ENCODE results near the gene CLEC16A.
"Not testable (repeated sequence)": the region's sequence is repeated elsewhere in the genome, so short reads cannot be mapped to it uniquely, and the experiment has no call there.

The CLEC16A gene

DNA sequence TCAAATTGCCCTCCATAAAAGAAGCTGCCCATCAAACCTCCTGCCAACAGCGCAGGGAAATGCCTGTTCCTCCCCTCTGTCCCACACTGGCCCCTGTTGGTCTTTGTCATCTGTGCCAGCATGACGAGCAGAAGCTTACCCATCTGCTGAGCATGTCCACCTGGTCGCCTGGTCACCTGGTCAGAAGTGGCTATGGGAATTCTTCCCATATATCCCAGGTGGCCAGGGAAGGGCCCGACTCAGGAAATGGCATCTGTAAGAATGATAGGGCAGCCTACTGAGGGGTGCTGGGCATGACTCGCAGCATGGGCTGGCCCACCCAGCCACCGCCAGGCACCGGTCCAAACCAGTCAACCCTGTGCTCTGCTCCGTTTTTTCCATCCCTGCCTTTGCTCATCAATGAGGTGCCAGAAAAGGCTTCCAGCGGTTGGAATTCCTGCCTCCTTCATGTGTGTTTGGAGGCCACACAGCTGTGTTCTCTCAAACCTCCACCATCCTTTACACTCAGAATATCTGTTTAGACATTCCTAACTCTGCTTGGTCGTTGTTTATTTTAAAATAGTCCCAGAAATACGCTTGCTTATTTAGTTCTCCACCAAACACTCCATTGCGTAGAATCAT lies 145.2 kb downstream of the CLEC16A start:
- no peak for DNase-seq

DNA sequence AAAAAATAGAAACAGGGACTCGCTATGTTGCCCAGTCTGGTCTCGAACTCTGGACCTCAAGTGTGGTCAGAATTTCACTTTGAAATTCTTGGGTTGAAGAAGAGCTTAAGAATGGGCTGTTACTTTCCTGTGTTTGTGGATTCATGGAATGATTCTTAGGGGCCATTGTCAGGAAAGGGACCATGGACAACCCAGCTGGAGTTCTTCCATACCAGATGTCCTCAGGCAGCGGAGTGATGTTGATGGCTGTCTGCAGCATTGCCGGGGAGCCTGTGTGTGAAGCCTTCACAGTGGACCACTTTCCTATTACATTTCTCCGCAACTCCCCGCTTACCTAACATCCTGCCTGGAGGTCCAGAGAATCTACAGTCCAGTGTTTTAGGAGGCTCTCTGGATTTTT lies 145.9 kb downstream of the CLEC16A start:
- DNase-seq = no peak

DNA sequence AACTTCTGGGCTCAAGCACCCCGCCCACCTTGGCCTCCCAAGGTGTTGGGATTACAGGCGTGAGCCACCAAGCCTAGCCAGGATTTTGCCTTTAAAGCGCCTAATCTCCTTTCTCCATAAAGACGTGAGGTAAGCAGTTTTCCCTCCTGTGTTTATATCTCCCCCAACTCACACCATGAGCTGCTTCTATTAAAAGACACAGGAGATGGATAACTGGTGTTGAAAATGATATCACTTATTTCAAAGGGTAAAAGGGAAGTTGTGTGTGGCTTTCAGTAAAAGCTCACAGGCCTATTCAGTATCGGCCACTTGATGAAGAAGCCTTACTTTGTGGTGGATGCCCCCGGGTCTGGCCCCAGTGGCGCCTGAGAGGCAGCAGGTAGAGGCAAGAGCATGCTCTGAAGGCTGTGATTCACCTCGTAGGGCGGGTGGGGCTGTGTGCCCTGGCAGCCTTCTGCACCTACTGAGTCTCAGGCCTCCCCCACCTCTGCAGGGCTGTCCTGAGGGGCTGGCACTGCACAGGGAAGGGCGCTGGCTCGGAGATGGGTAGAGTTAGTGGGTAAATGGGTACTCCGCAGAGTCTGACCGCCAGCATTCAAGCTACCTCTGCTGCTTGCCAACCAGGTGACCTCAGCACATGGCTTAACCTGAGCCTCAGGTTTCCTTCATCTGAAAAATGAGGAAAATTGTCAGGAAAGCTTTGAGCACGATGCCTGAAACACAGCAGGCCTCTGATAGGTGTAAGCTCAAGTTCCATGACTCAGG lies 146.8 kb downstream of the CLEC16A start:
- DNase-seq = no peak

DNA sequence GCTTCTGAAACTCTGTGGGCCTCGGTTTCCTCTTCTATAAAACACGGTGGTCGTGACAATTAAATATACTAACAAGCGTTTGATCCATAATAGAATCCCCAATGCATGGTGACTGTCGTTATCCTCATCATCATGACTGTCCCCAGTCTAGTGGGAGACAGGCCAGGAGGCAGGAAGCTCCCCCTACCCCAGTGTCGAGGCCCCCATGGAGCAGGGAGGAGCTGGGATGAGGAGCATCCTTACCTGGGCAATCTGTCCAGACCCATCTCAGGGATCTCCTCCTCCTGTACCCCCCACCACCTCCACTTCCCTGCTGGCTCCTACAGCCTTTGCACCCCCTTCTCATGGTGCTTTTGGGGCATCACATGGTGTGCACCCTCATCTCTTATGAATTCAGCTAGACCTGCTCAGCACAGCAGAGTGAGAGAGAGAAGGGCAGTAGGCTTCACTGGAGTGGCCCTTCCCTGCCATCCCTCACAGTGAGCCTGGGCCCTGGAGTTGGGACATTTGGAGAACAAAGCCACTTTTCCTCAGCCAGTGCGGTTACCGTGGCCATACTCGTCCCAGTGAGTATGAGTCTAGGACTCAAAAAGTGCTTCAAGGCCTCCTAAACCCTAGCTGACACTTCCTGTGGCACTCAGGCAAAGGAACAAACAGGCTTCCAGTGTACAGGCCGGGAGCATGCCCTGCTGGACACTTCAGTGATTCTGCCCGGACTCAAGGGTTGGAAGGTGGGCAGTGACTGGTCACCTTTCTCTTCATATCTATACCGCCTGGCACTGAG lies 148.6 kb downstream of the CLEC16A start:
- no peak for DNase-seq

DNA sequence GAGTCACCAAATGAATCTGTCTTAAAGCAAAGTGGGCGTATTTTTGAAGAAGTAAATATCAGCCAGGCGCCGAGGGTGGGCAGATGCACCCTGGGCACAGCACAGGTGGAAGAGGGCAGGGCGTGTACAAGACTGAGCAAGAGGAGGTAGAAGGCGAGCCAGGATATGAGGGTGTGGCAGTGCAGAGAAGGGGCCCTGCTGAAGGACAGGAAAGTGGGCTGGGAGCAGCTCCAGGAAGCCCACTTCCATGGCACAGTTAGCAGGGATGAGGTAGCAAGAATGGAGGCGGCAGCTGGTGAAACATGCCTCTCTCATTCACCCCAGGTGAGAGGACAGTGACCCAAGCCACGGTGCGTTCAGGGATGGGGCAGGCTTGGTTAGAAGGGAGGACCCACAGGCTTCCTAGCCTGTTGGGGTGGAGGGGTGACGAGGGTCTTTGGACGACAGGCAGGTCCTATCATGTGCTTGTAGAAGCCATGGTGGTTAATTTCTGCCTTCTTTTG lies 149.3 kb downstream of the CLEC16A start:
- no peak for DNase-seq

DNA sequence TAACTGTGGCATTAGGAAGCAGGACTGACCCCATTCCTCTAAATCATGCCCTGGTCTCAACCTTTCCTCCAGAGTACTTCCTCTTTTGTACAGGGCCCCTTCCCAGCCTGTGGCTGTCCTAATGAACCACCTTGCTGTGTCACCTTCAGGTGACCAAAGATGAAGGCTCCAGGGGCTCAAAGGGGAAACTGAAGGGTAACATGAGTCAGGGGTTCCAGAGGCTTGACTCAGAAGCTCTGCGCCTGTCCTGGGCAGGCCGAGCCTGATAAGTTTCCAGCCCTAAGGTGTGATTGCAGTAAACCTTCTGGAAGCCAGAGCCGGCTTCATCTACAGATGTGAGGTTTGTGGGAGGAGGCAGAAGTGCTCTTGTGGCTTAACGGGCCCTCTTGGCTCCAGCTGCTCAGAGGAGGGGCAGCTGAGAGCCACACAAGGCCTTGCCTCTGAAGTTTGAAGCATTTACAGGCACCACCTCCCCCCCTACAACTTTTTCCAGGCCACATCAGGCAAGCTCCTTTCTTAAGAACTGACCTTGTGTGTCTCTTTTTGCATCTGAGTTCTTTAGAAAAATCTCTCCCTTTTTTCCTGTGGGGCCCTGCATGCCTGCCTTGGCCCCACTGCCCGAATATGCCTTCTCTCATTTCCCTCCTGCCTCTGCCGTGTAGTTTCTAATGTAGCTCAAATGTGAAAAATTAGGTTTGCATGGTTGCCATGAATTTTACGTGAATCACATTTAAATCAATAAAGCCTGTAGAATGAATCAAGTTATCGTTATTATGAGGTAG lies 149.9 kb downstream of the CLEC16A start:
- peak; percentile 91 for DNase-seq

DNA sequence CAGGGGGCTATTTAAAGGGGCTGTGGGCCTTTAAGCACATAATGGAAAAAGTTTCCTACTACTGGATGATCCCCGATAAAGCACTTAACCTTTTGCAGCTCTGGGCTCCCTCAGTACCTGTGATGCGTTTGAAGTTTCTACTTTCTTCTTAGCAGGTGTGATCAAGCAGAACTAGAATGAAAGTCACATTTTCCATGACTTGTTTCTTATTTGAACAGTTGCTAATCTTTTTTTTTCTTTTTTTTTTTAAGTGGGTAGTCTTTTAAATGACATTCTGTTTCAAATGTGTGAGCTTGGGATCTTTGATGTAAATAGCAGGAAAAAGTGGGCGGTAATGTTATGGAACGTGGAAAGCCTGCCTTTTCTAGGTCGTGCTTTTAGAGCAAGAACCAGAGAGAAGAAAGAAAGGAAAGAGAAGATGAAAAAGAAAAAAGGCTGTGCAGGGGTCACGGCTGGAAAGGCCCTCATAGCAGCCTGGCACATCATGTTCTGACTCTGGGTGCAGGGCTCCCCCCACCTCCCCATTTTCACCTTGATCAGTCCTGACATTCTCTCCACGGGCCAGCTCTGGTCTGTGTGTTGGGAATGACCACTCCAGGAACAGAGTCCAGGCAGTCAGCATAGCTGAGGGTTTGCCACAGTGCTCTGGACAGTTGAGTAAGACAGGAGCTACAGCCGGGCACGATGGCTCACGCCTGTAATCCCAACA lies 150.6 kb downstream of the CLEC16A start:
- peak; percentile 64 for DNase-seq

DNA sequence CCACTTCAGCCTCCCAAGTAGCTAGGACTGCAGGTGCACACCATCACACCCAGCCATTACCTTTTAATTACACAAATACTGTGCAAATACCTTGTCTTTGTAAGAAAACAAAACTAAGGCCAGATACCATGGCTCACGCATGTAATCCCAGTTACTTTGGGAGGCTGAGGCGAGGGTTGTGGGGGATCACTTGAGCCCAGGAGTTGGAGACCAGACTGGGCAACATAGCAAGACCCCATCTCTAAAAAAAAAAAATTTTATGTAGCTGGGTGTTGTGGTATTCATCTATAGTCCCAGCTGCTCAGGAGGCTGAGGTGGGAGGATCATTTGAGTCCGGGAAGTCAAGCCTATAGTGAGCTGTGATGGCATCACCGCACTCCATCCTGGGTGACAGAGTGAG lies 151.6 kb downstream of the CLEC16A start:
- DNase-seq = no peak

DNA sequence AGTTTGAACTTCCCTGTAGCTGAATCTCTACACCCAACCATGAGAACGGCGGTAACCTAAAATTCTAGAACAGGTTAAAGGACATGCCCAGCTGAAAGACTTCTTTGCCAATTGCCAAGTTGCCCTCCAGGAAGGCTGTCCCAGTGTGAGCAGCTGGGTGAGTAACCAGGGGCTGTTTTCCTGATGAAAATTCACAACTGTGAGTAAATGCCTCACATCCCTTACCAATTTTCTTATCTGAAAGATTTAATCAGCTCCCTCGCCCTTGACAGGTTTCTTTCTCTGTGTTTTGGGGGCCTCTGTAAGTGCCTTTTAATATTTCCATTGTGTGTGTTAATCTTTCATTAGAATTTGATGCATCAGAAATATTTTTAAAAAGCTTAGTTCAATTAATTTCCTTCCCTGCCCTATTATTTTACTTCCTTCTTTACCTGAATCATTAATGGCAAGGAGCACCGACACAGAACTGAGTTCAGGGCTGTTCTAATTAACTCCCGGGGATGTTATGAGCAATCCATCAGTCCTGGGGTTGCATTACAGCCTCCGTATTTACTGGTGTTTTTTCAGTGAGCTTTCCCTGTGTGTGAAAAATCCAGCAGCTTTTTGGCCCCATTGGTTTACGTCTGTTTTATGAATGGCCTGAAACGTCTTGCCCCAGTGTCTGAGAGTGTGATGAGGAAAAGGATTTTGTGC lies 152.9 kb downstream of the CLEC16A start:
- no peak for DNase-seq

DNA sequence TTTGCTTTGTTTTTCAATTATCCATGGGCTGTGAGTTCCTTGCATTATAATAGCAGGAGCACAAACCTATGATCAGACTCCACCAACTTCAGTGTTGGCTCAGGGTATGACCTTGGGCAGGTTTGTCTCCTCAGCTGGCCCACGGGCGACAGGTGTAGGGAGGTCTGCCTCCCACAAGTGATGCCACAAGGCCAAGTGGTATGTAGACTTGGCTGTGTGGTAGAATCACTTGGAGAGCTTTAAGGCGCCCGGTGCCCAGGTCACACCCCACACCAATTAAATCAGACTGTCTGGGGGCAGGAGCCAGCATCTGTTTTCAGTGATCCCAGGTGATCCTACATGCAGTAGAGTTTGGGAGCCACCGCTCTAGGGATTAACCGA lies 153.4 kb downstream of the CLEC16A start:
- no peak for DNase-seq

DNA sequence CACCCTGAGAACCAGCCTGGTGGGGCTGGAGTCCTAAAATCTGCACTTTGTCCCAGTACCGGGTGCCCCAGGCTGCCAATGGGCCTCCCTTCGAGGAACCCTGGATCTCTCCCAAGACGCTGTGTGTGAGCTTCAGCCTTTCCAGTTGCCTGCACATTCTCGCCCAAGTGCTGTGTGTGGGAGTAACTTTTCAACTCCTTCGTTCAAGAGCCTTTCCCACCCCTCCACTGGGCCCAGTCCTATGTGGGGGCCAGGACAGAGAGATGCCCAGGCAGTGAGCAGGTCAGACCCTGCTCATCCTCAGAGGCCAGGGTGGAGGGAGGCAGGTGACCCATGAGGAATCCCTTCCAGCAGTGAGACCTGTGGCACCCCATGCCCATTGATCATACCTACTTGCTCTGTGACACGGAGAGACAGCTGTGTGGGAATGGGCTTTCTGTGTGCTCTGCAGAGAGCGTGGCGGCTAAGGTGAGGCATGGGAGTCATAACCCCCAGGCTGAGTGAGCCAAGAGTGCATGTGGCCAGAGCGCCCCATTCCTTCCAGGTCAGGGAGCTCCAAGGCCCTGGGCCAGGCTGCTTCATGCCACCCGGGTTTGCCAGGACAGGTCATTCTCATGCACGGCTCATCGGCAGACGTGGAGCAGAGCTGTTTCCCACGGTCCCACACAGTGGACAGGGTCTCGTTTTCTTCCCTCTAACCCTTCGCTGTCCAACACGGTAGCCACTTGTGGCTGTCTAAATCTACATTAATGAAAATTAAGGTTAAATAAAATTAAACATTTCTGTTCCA lies 154.4 kb downstream of the CLEC16A start:
- DNase-seq = no peak

DNA sequence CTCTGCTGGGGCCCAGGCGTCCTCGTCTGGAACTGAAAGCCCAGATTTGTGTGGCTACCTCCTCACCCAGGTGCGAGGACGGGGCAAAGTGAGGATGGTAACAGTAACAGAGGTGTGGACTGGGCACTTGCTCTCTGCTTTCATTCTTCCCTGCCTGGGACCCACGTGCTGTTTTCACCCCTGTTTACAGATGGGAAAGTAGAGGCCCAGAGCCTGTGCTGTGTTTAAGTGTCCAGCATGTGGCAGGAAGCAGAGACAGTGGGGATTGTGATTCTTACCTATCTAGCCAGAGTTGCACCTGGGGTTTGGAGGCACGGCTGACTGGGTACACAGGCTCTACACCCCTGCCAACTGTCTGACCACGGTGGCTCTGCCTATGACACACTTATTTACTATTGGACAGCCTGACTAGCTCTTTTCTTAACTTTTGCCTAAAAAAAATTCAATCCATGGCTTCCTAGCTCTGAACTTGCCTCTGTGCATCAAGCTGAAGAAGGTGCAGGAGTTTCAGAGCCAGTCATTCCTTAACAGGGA lies 155.4 kb downstream of the CLEC16A start:
- DNase-seq = no peak

DNA sequence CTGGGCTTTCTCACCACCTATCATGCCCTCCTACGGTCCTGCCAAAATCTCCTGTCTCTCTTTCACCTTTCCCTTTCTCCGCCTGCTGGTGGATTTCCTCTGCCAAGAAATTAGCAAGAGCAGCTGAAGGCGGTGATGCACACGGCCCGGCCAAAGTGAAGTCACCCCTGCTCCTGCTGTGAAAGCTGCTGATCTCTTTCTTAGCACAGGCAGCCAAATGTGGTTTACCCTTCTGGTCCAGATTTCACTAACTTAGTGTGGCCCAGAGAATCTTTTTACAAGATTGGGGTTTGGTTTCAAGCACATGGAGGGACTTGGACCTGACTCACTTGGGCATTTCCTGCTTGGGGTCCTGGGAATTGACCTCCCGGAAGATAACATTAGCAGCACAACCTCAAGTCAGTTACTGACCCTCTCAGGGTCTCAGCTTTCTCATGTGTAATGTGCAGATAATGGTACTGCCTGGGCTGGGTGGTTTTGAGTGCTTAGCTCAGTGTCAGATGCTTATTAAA lies 155.9 kb downstream of the CLEC16A start:
- DNase-seq = peak; percentile 95

DNA sequence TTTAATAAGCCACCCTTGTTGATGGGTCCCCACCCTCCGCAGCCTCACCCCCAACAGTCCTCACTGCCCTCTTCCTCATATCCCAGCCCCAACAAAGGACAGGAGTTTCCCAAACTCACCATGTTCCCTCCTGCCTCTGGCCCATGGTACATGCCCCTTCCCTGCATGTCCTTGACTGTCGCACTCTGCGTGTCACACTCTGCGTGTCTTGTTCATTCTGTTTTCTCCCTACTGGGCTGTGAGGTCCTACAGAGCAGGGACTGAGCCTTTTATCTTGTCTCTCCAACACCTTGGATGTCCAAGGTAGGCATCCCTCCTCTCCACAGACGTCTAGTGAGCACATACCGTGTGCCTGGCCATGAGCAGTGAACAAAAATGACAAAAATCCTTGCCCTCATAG lies 156.9 kb downstream of the CLEC16A start:
- no peak for DNase-seq

DNA sequence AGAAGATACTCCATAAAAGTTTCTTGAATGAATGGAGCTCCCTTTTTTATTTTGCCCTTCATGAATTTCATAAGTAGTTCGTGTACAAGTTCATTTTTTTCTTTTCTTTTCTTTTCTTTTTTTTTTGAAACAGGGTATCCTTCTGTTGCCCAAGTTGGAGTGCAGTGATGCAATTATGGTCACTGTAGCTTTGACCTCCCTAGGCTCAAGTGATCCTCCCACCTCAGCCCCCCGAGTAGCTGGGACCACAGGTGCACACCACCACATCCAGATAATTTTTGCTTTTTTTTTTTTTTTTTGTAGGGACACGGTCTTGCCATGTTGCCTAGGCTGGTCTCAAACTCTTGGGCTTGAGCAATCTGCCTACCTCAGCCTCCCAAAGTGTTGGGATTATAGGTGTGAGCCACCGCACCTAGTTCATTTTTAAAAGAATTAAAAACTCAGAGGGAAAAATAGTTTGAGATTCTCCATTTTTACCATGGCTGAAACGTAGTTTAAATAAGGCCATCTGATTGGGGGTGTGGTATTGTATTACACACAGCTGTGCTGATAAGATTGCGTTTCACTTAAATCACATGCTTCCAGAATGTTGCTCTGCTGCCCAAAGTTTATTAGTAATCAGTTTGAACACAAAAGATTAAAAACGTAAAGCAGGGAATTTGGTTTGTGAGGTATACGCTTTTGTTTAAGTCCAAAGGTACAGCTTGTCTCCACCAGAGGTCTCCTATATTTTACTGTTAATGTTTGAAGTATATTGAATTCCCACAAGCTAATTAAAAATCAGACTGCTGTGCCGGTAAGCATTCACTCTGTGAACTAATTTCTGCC lies 157.5 kb downstream of the CLEC16A start:
- no peak for DNase-seq

DNA sequence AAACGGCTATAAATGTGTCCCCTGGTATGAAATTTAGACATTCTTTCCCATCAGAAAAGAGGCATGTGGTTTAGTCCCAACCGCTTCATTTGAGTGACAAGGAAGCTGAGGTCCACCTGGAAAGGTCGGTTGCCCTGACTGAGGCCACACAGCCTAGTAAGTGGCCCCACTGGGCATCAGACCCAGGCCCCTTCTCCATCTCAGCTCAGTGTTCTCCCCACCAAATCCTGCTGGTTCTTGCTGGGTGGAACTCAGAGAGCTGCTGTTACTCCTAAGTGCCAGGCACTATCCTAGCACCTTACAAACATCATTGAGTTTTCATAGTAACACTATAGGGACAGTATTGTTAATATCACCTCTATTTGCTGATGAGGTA lies 158.1 kb downstream of the CLEC16A start:
- DNase-seq = no peak

DNA sequence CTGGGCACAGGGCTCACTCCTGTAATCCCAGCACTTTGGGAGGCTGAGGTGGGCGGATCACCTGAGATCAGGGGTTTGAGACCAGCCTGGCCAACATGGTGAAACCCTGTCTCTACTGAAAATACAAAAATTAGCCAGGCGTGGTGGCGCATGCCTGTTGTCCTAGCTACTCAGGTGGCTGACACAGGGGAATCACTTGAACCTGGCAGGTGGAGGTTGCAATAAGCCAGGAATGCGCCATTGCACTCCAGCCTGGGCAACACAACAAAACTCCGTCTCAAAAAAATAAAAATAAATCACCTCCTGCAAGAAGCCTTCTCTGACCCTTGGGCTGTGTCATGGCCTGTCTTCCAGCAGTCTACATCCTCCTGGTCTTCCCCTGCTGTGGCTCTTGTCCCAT lies 158.9 kb downstream of the CLEC16A start:
- DNase-seq = not testable (repeated sequence)

DNA sequence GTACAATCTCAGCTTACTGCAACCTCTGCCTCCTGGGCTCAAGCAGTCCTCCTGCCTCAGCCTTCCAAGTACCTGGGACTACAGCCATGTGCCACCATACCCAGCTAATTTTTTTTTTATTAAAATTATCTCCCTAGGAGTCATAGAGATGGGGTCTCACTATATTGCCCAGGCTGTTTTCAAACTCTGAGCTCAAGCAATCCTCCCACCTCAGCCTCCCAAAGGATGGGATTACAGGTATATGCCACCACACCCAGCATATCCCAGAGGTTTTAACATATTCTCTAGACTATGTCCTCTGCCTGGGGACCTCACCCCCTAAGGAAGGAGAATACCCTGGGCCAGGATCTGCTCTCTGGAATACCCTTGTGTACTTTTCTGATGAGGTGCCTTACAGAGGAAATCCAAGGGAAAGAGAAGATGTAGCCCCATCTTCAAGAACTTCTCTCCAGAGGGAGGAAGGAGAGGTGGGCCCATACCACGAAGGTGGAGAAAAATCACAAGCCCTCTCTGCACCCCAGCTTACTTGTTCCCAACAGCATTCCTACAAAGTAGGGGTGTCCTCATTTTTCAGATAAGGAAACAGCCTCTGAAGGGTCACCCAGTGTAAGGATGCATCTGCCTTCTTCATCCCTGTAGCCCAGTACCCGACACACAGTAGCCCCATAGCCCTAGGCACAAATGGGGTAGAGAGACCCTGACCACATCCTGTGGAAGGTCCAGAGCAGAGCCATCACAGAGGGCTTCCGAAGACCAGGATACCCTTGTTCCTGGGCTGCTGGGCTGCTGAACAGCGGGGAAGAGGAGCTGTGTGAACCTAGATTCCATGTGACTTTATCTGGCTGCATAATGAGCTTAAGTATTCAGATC lies 160.0 kb downstream of the CLEC16A start:
- no peak for DNase-seq

All from activated CD4-positive, alpha-beta T cell treated with anti-CD3 and anti-CD28 coated beads, Interleukin-10, Interleukin-2, amounts not matched to agents 100 ng/mL and 50 ng/mL, durations not matched to agents 16 hours and 8 hours (primary cell).